Tibial nerve (tissue), 3 donors: ENCODE data around the gene SOX30.

ENCODE experiments used
- POLR2A ChIP-seq, 2 donors: fragments of 450-650 bp; IDR thresholded peaks; one replicate each; pipeline ENCODE4 v1.6.1; 2017; ENCODE audit warnings: antibody characterized with exemption in 2 of 2, mild to moderate bottlenecking in 2 of 2, moderate library complexity in 2 of 2
- TF ChIP-seq, protein P1 (sequence below), 5 experiments: fragments of 200-600 bp in 3 of 5; fragments of 450-650 bp in 2 of 5; sonication (generic) in 3 of 5; IDR thresholded peaks; one replicate each; pipeline ENCODE4 v1.5.1; 2016 to 2019; ENCODE audit warnings: antibody characterized with exemption in 5 of 5, mild to moderate bottlenecking in 3 of 5, moderate library complexity in 2 of 5

DNA sequence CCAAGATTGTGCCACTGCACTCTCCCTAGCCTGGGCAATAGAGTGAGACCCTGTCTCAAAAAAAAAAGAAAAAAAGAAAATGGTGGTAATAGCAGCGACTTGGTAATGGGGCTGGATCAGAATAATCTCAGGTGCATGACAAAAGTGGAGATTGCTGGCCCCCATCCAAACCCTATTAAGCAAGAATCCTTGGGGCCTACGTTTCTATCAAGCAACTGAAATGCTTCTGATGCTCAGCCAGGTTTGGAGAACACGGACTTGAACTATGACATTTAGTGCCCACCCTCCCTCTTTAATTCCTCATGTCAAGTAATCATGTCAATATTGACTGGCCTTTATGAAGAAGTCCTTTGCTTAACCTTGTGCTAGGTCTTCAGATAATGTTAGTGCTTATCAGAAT, 25.7 kb upstream of the SOX30 start:
- TF ChIP-seq, protein P1, sequence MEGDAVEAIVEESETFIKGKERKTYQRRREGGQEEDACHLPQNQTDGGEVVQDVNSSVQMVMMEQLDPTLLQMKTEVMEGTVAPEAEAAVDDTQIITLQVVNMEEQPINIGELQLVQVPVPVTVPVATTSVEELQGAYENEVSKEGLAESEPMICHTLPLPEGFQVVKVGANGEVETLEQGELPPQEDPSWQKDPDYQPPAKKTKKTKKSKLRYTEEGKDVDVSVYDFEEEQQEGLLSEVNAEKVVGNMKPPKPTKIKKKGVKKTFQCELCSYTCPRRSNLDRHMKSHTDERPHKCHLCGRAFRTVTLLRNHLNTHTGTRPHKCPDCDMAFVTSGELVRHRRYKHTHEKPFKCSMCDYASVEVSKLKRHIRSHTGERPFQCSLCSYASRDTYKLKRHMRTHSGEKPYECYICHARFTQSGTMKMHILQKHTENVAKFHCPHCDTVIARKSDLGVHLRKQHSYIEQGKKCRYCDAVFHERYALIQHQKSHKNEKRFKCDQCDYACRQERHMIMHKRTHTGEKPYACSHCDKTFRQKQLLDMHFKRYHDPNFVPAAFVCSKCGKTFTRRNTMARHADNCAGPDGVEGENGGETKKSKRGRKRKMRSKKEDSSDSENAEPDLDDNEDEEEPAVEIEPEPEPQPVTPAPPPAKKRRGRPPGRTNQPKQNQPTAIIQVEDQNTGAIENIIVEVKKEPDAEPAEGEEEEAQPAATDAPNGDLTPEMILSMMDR (IDR thresholded peaks at IDR 0.05), result no peak
- no peak for TF ChIP-seq POLR2A (IDR thresholded peaks at IDR 0.05)
